Ishikawa (cell line): Measurements from ENCODE around the gene SNX1.

Experiments
- CREB1 ChIP-seq: IDR thresholded peaks from 2 replicates; pipeline ENCODE4 v1.6.1; 2012; ENCODE audit warnings: low read depth
- EP300 ChIP-seq: IDR thresholded peaks from 2 replicates; pipeline ENCODE4 v1.6.1; 2012; ENCODE audit warnings: borderline replicate concordance
- MAX ChIP-seq: IDR thresholded peaks from 2 replicates; pipeline ENCODE4 v1.6.1; 2012
- NFIC ChIP-seq: IDR thresholded peaks from 2 replicates; pipeline ENCODE4 v1.6.1; 2012
- RAD21 ChIP-seq: IDR thresholded peaks from 2 replicates; pipeline ENCODE4 v1.6.1; 2012; ENCODE audit warnings: low read depth
- REST ChIP-seq: IDR thresholded peaks from 2 replicates; pipeline ENCODE4 v1.6.1; 2012; ENCODE audit warnings: low read depth, mild to moderate bottlenecking
- TAF1 ChIP-seq: IDR thresholded peaks from 2 replicates; pipeline ENCODE4 v1.6.1; 2012; ENCODE audit warnings: low read depth, mild to moderate bottlenecking
- TCF12 ChIP-seq: IDR thresholded peaks from 2 replicates; pipeline ENCODE4 v1.6.1; 2012; ENCODE audit warnings: low read depth
- YY1 ChIP-seq: IDR thresholded peaks from 2 replicates; pipeline ENCODE4 v1.6.1; 2012; ENCODE audit warnings: low read depth

GRCh38 chr15:64141798-64142512, 46.2 kb downstream of the SNX1 start:
- TF ChIP-seq TAF1 (no peak), TCF12 (no peak), CREB1 (no peak), YY1 (no peak), REST (no peak), EP300 (no peak), NFIC (no peak), RAD21 (no peak), MAX (no peak)
